Measurements from ENCODE around the gene KLHL30.

GRCh38 chr2:238169048-238169707, 30.7 kb downstream of the KLHL30 start:
- TF ChIP-seq CTCF (conservative IDR thresholded peaks at IDR 0.05 in 1 of 2, IDR thresholded peaks at IDR 0.05 in 1 of 2; ENCODE audit: extremely low read depth in 1 of 2, insufficient read depth in 1 of 2, low read depth in 1 of 2, low read length in 2 of 2) (no peak), EZH2 (IDR thresholded peaks at IDR 0.05; ENCODE audit: borderline replicate concordance, low read length) (no peak)

Measured in mammary epithelial cell (primary cell).